ENCODE data around the gene SLMAP.

Gene SLMAP

GRCh38 chr3:57752307-57752706 is 3.8 kb upstream of the SLMAP start:
- no peak for DNase-seq

- no peak for DNase-seq
Observed at GRCh38 chr3:57753016-57753415, 3.1 kb upstream of the SLMAP start.

GRCh38 chr3:57755368-57755675 is 787 bp upstream of the SLMAP start:
- DNase-seq = peak; percentile 75

- DNase-seq = peak; percentile 40
Observed at GRCh38 chr3:57756528-57757401, 656 bp downstream of the SLMAP start.

GRCh38 chr3:57757642-57758297 is 1.7 kb downstream of the SLMAP start:
- DNase-seq = no peak

GRCh38 chr3:57758686-57759085 is 2.6 kb downstream of the SLMAP start:
- DNase-seq = no peak

GRCh38 chr3:57764794-57765193 is 8.7 kb downstream of the SLMAP start:
- DNase-seq = no peak

GRCh38 chr3:57768595-57768994 is 12.5 kb downstream of the SLMAP start:
- DNase-seq = no peak

- DNase-seq = no peak
Observed at GRCh38 chr3:57770009-57770827, 14.1 kb downstream of the SLMAP start.

GRCh38 chr3:57772251-57772650 is 16.1 kb downstream of the SLMAP start:
- no peak for DNase-seq

- no peak for DNase-seq
Observed at GRCh38 chr3:57777774-57778173, 21.7 kb downstream of the SLMAP start.

- no peak for DNase-seq
Observed at GRCh38 chr3:57778494-57778893, 22.4 kb downstream of the SLMAP start.

GRCh38 chr3:57779666-57780065 is 23.6 kb downstream of the SLMAP start:
- DNase-seq = peak; percentile 47

GRCh38 chr3:57783186-57784088 is 27.3 kb downstream of the SLMAP start:
- peak; percentile 76 for DNase-seq

GRCh38 chr3:57784089-57784735 is 28.1 kb downstream of the SLMAP start:
- no peak for DNase-seq

GRCh38 chr3:57785446-57785845 is 29.3 kb downstream of the SLMAP start:
- DNase-seq = no peak

- DNase-seq = peak; percentile 88
Observed at GRCh38 chr3:57787867-57788623, 31.9 kb downstream of the SLMAP start.

- DNase-seq = no peak
Observed at GRCh38 chr3:57788624-57789018, 32.5 kb downstream of the SLMAP start.

- peak; percentile 66 for DNase-seq
Observed at GRCh38 chr3:57791245-57791644, 35.1 kb downstream of the SLMAP start.

GRCh38 chr3:57792198-57792597 is 36.1 kb downstream of the SLMAP start:
- DNase-seq = no peak

- no peak for DNase-seq
Observed at GRCh38 chr3:57793737-57794187, 37.7 kb downstream of the SLMAP start.
